Spleen (tissue), 11 donors: ENCODE measurements around the gene TUBGCP4. TPM values are rescaled to one million over a fixed set of nuclear protein-coding genes. Genes with fewer than 3 reads are reported as not detected.

Experiments
- DNase-seq: peaks from one replicate; pipeline ENCODE4 v3.0.0-alpha.2; 2020
- H3K27ac ChIP-seq, 8 donors: fragments of 200-600 bp; sonication (generic) in 7 of 8; 1 replicate in 4 of 8; 2 replicates in 4 of 8; pipeline versions ENCODE4 v1.5.0 to v1.8.0; 2016 to 2021; ENCODE audit warnings: inconsistent platforms in 4 of 8, mild to moderate bottlenecking in 4 of 8, moderate library complexity in 1 of 8
- H3K27me3 ChIP-seq, 7 donors: fragments of 200-600 bp; sonication (generic) in 6 of 7; replicated peaks in 1 of 7; 1 replicate in 4 of 7; 2 replicates in 3 of 7; pipeline versions ENCODE4 v1.5.0 to v1.8.0; 2016 to 2021; ENCODE audit warnings: inconsistent platforms in 3 of 7, mild to moderate bottlenecking in 1 of 7
- H3K36me3 ChIP-seq, 6 donors: fragments of 200-600 bp; sonication (generic) in 5 of 6; 1 replicate in 4 of 6; 2 replicates in 2 of 6; pipeline versions ENCODE4 v1.5.0 to v1.8.0; 2016 to 2021; ENCODE audit warnings: inconsistent platforms in 2 of 6
- H3K4me1 ChIP-seq, 6 donors: fragments of 200-600 bp; sonication (generic) in 5 of 6; 1 replicate in 3 of 6; 2 replicates in 3 of 6; pipeline versions ENCODE4 v1.5.0 to v1.8.0; 2016 to 2021; ENCODE audit warnings: inconsistent platforms in 3 of 6
- H3K4me3 ChIP-seq, 8 donors: fragments of 200-600 bp; sonication (generic) in 7 of 8; 1 replicate in 4 of 8; 2 replicates in 4 of 8; pipeline versions ENCODE4 v1.5.0 to v1.8.0; 2016 to 2021; ENCODE audit warnings: inconsistent platforms in 4 of 8, mild to moderate bottlenecking in 4 of 8, moderate library complexity in 2 of 8
- H3K9me3 ChIP-seq, 8 donors: fragments of 200-600 bp; sonication (generic) in 7 of 8; 1 replicate in 4 of 8; 2 replicates in 4 of 8; pipeline versions ENCODE4 v1.5.0 to v1.8.0; 2016 to 2021; ENCODE audit warnings: inconsistent platforms in 4 of 8
- CTCF ChIP-seq, 11 experiments: fragments of 200-600 bp in 7 of 11; fragments of 450-650 bp in 4 of 11; sonication (generic) in 4 of 11; IDR thresholded peaks in 8 of 11; conservative IDR thresholded peaks in 3 of 11; 1 replicate in 7 of 11; 2 replicates in 4 of 11; pipeline versions ENCODE4 v1.4.0 to v1.8.0; 2016 to 2021; ENCODE audit warnings: antibody characterized with exemption in 11 of 11, inconsistent platforms in 4 of 11, mild to moderate bottlenecking in 1 of 11
- POLR2A ChIP-seq, 3 donors: fragments of 450-650 bp; IDR thresholded peaks; one replicate each; pipeline ENCODE4 v1.5.1; 2017; ENCODE audit warnings: antibody characterized with exemption in 3 of 3, mild to moderate bottlenecking in 1 of 3
- POLR2AphosphoS5 ChIP-seq, 3 donors: sonication (generic); formaldehyde crosslinking; IDR thresholded peaks; one replicate each; pipeline ENCODE4 v1.5.1; 2017; ENCODE audit warnings: antibody characterized with exemption in 3 of 3
- WGBS, 5 donors: extraction: QIAGEN DNeasy Blood & Tissue Kit in 3 of 5; methylation state at CpG; one replicate each; pipeline versions ENCODE4 v1.1.5 to v1.1.7; 2013 to 2018; 5-methylcytosine and 5-hydroxymethylcytosine counted together
- intact Hi-C: fragments of 100-400 bp; cut with DNase I; formaldehyde crosslinking; loops from one replicate; pipeline ENCODE4 v1.15.0; 2023; ENCODE audit warnings: low total_unique reads
- polyA plus RNA-seq, 3 donors: library from polyadenylated mRNA; stranded (reverse); fragments of 200-250 nt; gene quantifications; one replicate each; pipeline ENCODE4 v1.2.1, GENCODE V29; 2013
- total RNA-seq, 7 donors: library from RNA; depleted of rRNA in 3 of 7; stranded (reverse); fragments of >200 nt in 3 of 7; fragmentation: NEBNext Ultra II Directional in 4 of 7; extraction: Animal tissue kit (Norgen Biotek cat#: 25700) in 4 of 7; gene quantifications; one replicate each; pipeline versions ENCODE4 v1.1.0 to v1.2.1, GENCODE V29; 2016 to 2021
- donor health status: healthy with polysubstance abuse.
- donor health status: DM: no; HTN: no; CAD: no; lungs with moderate emphysema.
- donor health status: DM: no; HTN: no; CAD: no.
- donor health status: Bipolar disorder and iron deficiency.
- donor health status: healthy.
- donor health status: DM: no; HTN: no; CAD: no.
- donor health status: DM: yes; HTN: yes; CAD: no.

TUBGCP4 gene
- total and polyA plus RNA-seq, 10 donors = 2.5 to 22.1 (median 16.1) TPM

GRCh38 chr15:43329960-43330779 is 40.7 kb upstream of the TUBGCP4 start, which contains the start of gene LCMT2:
Gene LCMT2 (minus strand): TSS chr15:43330573. CDS start chr15:43330489, 84 bp downstream.
- no peaks in the 10 kb centered on the region for H3K27me3 ChIP-seq
- peak; percentile 96 for DNase-seq
- H3K4me1 ChIP-seq = peaks cover 12 to 30% (median 27%) of the 10 kb centered on the region in 6 donors
- peaks cover 0 to 19% (median 2%) of the 10 kb centered on the region in 6 donors for H3K36me3 ChIP-seq
- H3K4me3 ChIP-seq = peak within 1 kb of the TSS; percentile 73 to 96 (median 85)
- H3K9me3 ChIP-seq = no peaks in the 10 kb centered on the region
- intact Hi-C loops = no loop called here
- TF ChIP-seq CTCF (IDR thresholded peaks at IDR 0.05 in 8 of 11, conservative IDR thresholded peaks at IDR 0.05 in 3 of 11) (peak in 1 of 11 experiments; percentile 11), POLR2AphosphoS5 (IDR thresholded peaks at IDR 0.05) (peak; percentile 88 to 89 (median 89)), POLR2A (IDR thresholded peaks at IDR 0.05) (peak in 1 of 3 donors; percentile 65)
- whole genome bisulfite sequencing, 5 donors = 0 to 1% (median 0%) methylated on average over 38 to 86 of the region's 86 CpGs
- H3K27ac ChIP-seq = peak within 1 kb of the TSS; percentile 89 to 98 (median 95)

GRCh38 chr15:43330780-43331087 is 40.2 kb upstream of the TUBGCP4 start:
- 2 to 9% (median 5%) methylated on average over 6 to 7 of the region's 7 CpGs for WGBS, 5 donors
- intact Hi-C loops = no loop called here
- Histone ChIP-seq H3K4me1 (peaks cover 12 to 30% (median 27%) of the 10 kb centered on the region in 6 donors), H3K27me3 (no peaks in the 10 kb centered on the region), H3K27ac (peak overlapping the region; percentile 89 to 98 (median 95)), H3K36me3 (peaks cover 0 to 25% (median 2%) of the 10 kb centered on the region in 6 donors), H3K4me3 (peak overlapping the region; percentile 73 to 96 (median 85)), H3K9me3 (no peaks in the 10 kb centered on the region)
- no peak for TF ChIP-seq POLR2A (IDR thresholded peaks at IDR 0.05)
- TF ChIP-seq POLR2AphosphoS5 (IDR thresholded peaks at IDR 0.05) = no peak
- no peak for TF ChIP-seq CTCF (IDR thresholded peaks at IDR 0.05 in 8 of 11, conservative IDR thresholded peaks at IDR 0.05 in 3 of 11)
- no peak for DNase-seq

GRCh38 chr15:43346305-43346704 is 24.6 kb upstream of the TUBGCP4 start:
- no peaks in the 10 kb centered on the region for H3K9me3 ChIP-seq
- no peaks in the 10 kb centered on the region for H3K27me3 ChIP-seq
- intact Hi-C loops = no loop called here
- H3K36me3 ChIP-seq = peaks cover 0 to 91% (median 24%) of the 10 kb centered on the region in 6 donors
- TF ChIP-seq POLR2AphosphoS5 (IDR thresholded peaks at IDR 0.05) (no peak), CTCF (IDR thresholded peaks at IDR 0.05 in 8 of 11, conservative IDR thresholded peaks at IDR 0.05 in 3 of 11) (no peak), POLR2A (IDR thresholded peaks at IDR 0.05) (no peak)
- no peaks in the 10 kb centered on the region for H3K4me1 ChIP-seq
- H3K4me3 ChIP-seq = no peak overlapping the region
- WGBS, 5 donors = 89 to 100% (median 94%) methylated on average over 2 of the region's 2 CpGs
- DNase-seq = no peak
- no peak overlapping the region for H3K27ac ChIP-seq

- Histone ChIP-seq H3K36me3 (peaks cover 0 to 95% (median 22%) of the 10 kb centered on the region in 6 donors), H3K27ac (no peak overlapping the region), H3K4me3 (no peak overlapping the region), H3K27me3 (no peaks in the 10 kb centered on the region), H3K4me1 (no peaks in the 10 kb centered on the region), H3K9me3 (no peaks in the 10 kb centered on the region)
- no peak for DNase-seq
- intact Hi-C loops = no loop called here
- TF ChIP-seq POLR2AphosphoS5 (IDR thresholded peaks at IDR 0.05) = no peak
- WGBS, 5 donors = 89 to 92% (median 91%) methylated on average over 3 of the region's 3 CpGs
These were observed 23.8 kb upstream of the TUBGCP4 start for GRCh38 chr15:43347114-43347513.
